Body of pancreas (tissue), 4 donors: ENCODE measurements around the gene KRTCAP3.

Source experiments
- CTCF ChIP-seq, 7 experiments: fragments of 450-650 bp in 4 of 7; fragments of 200-600 bp in 3 of 7; sonication (generic) in 3 of 7; IDR thresholded peaks; one replicate each; pipeline ENCODE4 v1.5.1; 2016 to 2019; ENCODE audit warnings: antibody characterized with exemption in 7 of 7
- POLR2A ChIP-seq, 3 donors: fragments of 450-650 bp; IDR thresholded peaks; one replicate each; pipeline ENCODE4 v1.6.1; 2016; ENCODE audit warnings: antibody characterized with exemption in 3 of 3, mild to moderate bottlenecking in 2 of 3

- TF ChIP-seq CTCF (IDR thresholded peaks at IDR 0.05) (no peak), POLR2A (IDR thresholded peaks at IDR 0.05) (peak in 2 of 3 donors; percentile 57 to 59)
Observed at GRCh38 chr2:27446057-27446456, 3.9 kb downstream of the KRTCAP3 start.
